VCaP (cell line): Measurements from ENCODE around the gene TMPRSS9.

Experiments used
- H3K27ac ChIP-seq: fragments of 450-650 bp; 2 replicates; pipeline ENCODE4 v1.5.1; 2017
- TF ChIP-seq, protein P1 (sequence below): fragments of 450-650 bp; conservative IDR thresholded peaks from 2 replicates; pipeline ENCODE4 v1.5.1; 2017; ENCODE audit warnings: mild to moderate bottlenecking, moderate library complexity

TMPRSS9 gene

DNA sequence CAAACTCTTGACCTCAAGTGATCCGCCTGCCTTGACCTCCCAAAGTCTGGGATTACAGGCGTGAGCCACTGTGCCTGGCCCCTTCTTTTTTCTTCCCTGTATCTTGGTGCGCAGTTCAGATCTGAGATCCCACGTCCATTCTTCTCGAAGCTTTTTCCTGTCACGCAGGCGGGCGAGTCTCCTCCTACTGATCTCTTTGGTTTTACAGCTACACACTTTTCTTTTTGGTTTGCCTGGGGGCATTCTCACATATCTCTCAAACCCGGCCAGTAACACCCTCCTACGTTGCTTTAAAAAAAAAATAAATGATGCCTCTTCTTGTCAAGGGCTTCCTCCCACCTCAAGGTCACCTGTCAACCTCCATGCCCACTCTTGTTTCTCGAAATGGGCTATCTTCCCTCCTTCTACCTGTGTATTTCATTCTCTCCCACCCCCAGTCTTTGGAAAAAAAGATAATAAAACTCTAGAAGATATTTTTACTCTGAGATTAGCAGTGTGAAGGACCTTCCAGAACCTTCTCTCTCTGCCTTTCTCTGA lies 12.1 kb downstream of the TMPRSS9 start:
- TF ChIP-seq, protein P1, sequence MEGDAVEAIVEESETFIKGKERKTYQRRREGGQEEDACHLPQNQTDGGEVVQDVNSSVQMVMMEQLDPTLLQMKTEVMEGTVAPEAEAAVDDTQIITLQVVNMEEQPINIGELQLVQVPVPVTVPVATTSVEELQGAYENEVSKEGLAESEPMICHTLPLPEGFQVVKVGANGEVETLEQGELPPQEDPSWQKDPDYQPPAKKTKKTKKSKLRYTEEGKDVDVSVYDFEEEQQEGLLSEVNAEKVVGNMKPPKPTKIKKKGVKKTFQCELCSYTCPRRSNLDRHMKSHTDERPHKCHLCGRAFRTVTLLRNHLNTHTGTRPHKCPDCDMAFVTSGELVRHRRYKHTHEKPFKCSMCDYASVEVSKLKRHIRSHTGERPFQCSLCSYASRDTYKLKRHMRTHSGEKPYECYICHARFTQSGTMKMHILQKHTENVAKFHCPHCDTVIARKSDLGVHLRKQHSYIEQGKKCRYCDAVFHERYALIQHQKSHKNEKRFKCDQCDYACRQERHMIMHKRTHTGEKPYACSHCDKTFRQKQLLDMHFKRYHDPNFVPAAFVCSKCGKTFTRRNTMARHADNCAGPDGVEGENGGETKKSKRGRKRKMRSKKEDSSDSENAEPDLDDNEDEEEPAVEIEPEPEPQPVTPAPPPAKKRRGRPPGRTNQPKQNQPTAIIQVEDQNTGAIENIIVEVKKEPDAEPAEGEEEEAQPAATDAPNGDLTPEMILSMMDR, result no peak
- no peak overlapping the region for H3K27ac ChIP-seq

GRCh38 chr19:2374808-2375207 lies 14.7 kb downstream of the TMPRSS9 start:
- H3K27ac ChIP-seq, result no peak overlapping the region
- TF ChIP-seq, protein P1, result no peak

GRCh38 chr19:2375353-2376121 lies 15.5 kb downstream of the TMPRSS9 start:
- TF ChIP-seq, protein P1, result no peak
- H3K27ac ChIP-seq, result no peak overlapping the region

GRCh38 chr19:2376784-2377519 lies 16.9 kb downstream of the TMPRSS9 start:
- H3K27ac ChIP-seq, result no peak overlapping the region
- TF ChIP-seq, protein P1, result no peak

GRCh38 chr19:2380567-2380966 lies 20.5 kb downstream of the TMPRSS9 start:
- H3K27ac ChIP-seq, result no peak overlapping the region
- TF ChIP-seq, protein P1, result no peak

DNA sequence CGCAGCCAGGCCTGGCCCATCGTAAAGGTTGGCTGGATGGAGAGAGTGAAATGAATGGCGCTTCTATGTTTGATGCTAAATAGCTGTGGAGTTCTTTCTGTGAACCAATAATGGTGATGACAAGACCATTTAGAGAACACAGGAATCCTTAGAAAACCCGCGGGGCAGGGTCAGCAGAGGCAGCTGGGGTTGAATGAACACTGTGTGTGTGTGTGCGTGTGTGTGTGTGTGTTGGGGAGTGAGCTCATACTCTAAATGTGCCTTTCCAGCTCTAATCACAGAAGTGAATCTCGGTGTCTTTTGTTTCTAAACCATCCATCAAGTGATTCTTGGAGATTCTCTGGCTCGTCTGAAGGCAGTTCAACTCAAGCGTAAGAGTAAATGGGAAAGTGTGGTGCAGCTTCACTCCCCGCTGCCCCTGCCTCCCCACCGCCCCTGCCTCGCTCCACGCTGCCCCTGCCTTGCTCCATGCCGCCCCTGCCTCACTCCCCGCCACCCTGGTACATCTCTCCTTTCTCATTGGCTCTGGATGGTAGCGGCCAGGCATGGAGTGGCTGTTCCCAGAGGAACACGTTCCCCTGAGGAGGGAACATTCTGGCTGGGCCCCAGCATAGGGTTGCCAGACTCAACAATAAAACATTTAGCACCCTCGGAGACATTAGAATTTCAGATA lies 21.2 kb downstream of the TMPRSS9 start:
- H3K27ac ChIP-seq, result no peak overlapping the region
- TF ChIP-seq, protein P1, result no peak

GRCh38 chr19:2382530-2383222 lies 22.6 kb downstream of the TMPRSS9 start:
- TF ChIP-seq, protein P1, result no peak
- H3K27ac ChIP-seq, result no peak overlapping the region
